Dedifferentiated amniotic fluid mesenchymal stem cell (primary cell): ENCODE data around the gene RNF144A.
A peak's percentile ranks its signal among the peaks of the same experiment; 100 is the strongest.

Source experiments
- DNase-seq: peaks from one replicate; pipeline ENCODE4 v3.0.0-alpha.2; 2016; ENCODE audit errors: extremely low spot score

Gene RNF144A

GRCh38 chr2:6947929-6948676, 30.9 kb downstream of the RNF144A start:
- no peak for DNase-seq

GRCh38 chr2:6948677-6949351, 31.6 kb downstream of the RNF144A start:
- DNase-seq = no peak

GRCh38 chr2:6951046-6951445, 33.8 kb downstream of the RNF144A start:
- no peak for DNase-seq

GRCh38 chr2:6952101-6952500, 34.9 kb downstream of the RNF144A start:
- DNase-seq = peak; percentile 71

- DNase-seq = no peak
Measured at GRCh38 chr2:6954586-6954985, 37.4 kb downstream of the RNF144A start.

- no peak for DNase-seq
Measured at GRCh38 chr2:6955511-6956136, 38.4 kb downstream of the RNF144A start.

GRCh38 chr2:6956566-6956965, 39.4 kb downstream of the RNF144A start:
- DNase-seq = no peak

GRCh38 chr2:6957031-6957714, 40.0 kb downstream of the RNF144A start:
- no peak for DNase-seq

GRCh38 chr2:6957910-6958615, 40.9 kb downstream of the RNF144A start:
- no peak for DNase-seq

GRCh38 chr2:6958616-6959235, 41.5 kb downstream of the RNF144A start:
- DNase-seq = no peak

- DNase-seq = no peak
Measured at GRCh38 chr2:6959751-6960150, 42.5 kb downstream of the RNF144A start.

- DNase-seq = peak; percentile 26
Measured at GRCh38 chr2:6960659-6961058, 43.4 kb downstream of the RNF144A start.

- DNase-seq = no peak
Measured at GRCh38 chr2:6963727-6964126, 46.5 kb downstream of the RNF144A start.

- DNase-seq = no peak
Measured at GRCh38 chr2:6965071-6965795, 48.0 kb downstream of the RNF144A start.

- DNase-seq = no peak
Measured at GRCh38 chr2:6966446-6966940, 49.3 kb downstream of the RNF144A start.

GRCh38 chr2:6967301-6967700, 50.1 kb downstream of the RNF144A start:
- DNase-seq = no peak

- DNase-seq = no peak
Measured at GRCh38 chr2:6968319-6969100, 51.3 kb downstream of the RNF144A start.

- no peak for DNase-seq
Measured at GRCh38 chr2:6970551-6970950, 53.3 kb downstream of the RNF144A start.

- no peak for DNase-seq
Measured at GRCh38 chr2:6970976-6971480, 53.8 kb downstream of the RNF144A start.
